Activated CD8-positive, alpha-beta T cell treated with anti-CD3 and anti-CD28 coated beads, Interleukin-2, amount 10 ng/mL, durations not matched to agents 7 days and 5 days (primary cell): ENCODE results near the gene KIFBP. TPM values are rescaled to one million over a fixed set of nuclear protein-coding genes. Genes with fewer than 3 reads are reported as not detected.
A peak's percentile ranks its signal among the peaks of the same experiment; 100 is the strongest.

ENCODE experiments used
- ATAC-seq: fragments of 150-1000 bp; cut with Tn5 transposase; one replicate; pipeline ENCODE4 v1.10.0; 2021; ENCODE audit warnings: moderate library complexity
- CTCF ChIA-PET: fragments of 350-600 bp; sonication (Branson Sonifier 250); formaldehyde crosslinking; loops from one replicate; lab custom pipeline; 2021; ENCODE audit warnings: antibody characterized with exemption; lab: Charles Lee
- POLR2A ChIA-PET: fragments of 350-600 bp; sonication (Branson Sonifier 250); formaldehyde crosslinking; loops from one replicate; lab custom pipeline; 2021; ENCODE audit warnings: antibody characterized with exemption; lab: Charles Lee
- DNase-seq: peaks from one replicate; pipeline ENCODE4 v3.0.0-alpha.2; 2020
- H3K27ac Mint-ChIP-seq: one replicate; pipeline ENCODE4 v1.8.0; 2021; ENCODE audit warnings: mild to moderate bottlenecking, mixed read lengths
- H3K27me3 Mint-ChIP-seq: one replicate; pipeline ENCODE4 v1.8.0; 2021; ENCODE audit warnings: low read depth, mixed read lengths
- H3K36me3 Mint-ChIP-seq: one replicate; pipeline ENCODE4 v1.8.0; 2021; ENCODE audit warnings: low read depth, mixed read lengths
- H3K4me1 Mint-ChIP-seq: one replicate; pipeline ENCODE4 v1.8.0; 2021; ENCODE audit warnings: low read depth, mixed read lengths
- H3K4me3 Mint-ChIP-seq: one replicate; pipeline ENCODE4 v1.8.0; 2021; ENCODE audit warnings: mild to moderate bottlenecking, mixed read lengths
- H3K9me3 Mint-ChIP-seq: one replicate; pipeline ENCODE4 v1.8.0; 2022; ENCODE audit warnings: mixed read lengths; ENCODE audit not compliant: insufficient read depth
- total RNA-seq, 2 experiments: library from RNA; stranded (reverse); gene quantifications; one replicate each; pipeline ENCODE4 v1.2.3, GENCODE V29; 2021

Gene KIFBP
- total RNA-seq, 2 experiments from 2014 or later, result 13.7 to 16.5 TPM

GRCh38 chr10:69061305-69062161 is 72.9 kb downstream of the KIFBP start:
- Mint-ChIP-seq H3K27ac (peak overlapping the region; percentile 45), H3K36me3 (no peaks in the 10 kb centered on the region), H3K4me1 (peaks cover 57% of the 10 kb centered on the region), H3K9me3 (no peaks in the 10 kb centered on the region), H3K27me3 (no peaks in the 10 kb centered on the region), H3K4me3 (peak overlapping the region; percentile 27)
- ATAC-seq (peak; percentile 79), DNase-seq (peak; percentile 45)
- ChIA-PET POLR2A (interaction anchor here (0.6 to 1.6 kb wide), 4 partner anchors 16 to 419 kb away, joined by 3 to 7 read pairs (median 5); partner anchors contain the start of gene SRGN), CTCF (interaction anchor here (0.6 to 1.9 kb wide), 6 partner anchors 14 to 320 kb away, joined by 3 to 6 read pairs (median 3); partner anchors contain the start of gene SRGN)

- no peak for ATAC-seq
- H3K27me3 Mint-ChIP-seq, result no peaks in the 10 kb centered on the region
- no peaks in the 10 kb centered on the region for H3K9me3 Mint-ChIP-seq
- no peak overlapping the region for H3K4me3 Mint-ChIP-seq
- ChIA-PET POLR2A (interaction anchor here (1.0 to 1.6 kb wide), 3 partner anchors 17 to 27 kb away, joined by 4 to 5 read pairs (median 5); partner anchors contain the start of gene SRGN), CTCF (interaction anchor here (1.0 to 2.3 kb wide), 6 partner anchors 10 to 57 kb away, joined by 3 to 8 read pairs (median 5); partner anchors contain the start of gene SRGN)
- H3K4me1 Mint-ChIP-seq, result peaks cover 45% of the 10 kb centered on the region
- H3K36me3 Mint-ChIP-seq, result no peaks in the 10 kb centered on the region
- DNase-seq, result no peak
- H3K27ac Mint-ChIP-seq, result no peak overlapping the region
Observed at GRCh38 chr10:69062901-69063300, 74.3 kb downstream of the KIFBP start.

GRCh38 chr10:69064762-69065328 is 76.2 kb downstream of the KIFBP start:
- Mint-ChIP-seq H3K27ac (no peak overlapping the region), H3K4me3 (no peak overlapping the region), H3K9me3 (no peaks in the 10 kb centered on the region), H3K4me1 (peaks cover 37% of the 10 kb centered on the region), H3K27me3 (no peaks in the 10 kb centered on the region), H3K36me3 (no peaks in the 10 kb centered on the region)
- ChIA-PET POLR2A (interaction anchor here (1.0 to 3.0 kb wide), 3 partner anchors 9 to 23 kb away, joined by 3 to 25 read pairs (median 10); partner anchors contain the start of gene SRGN), CTCF (interaction anchor here (0.5 to 2.8 kb wide), 18 partner anchors 8 to 716 kb away, joined by 3 to 20 read pairs (median 5); partner anchors contain the start of genes KIFBP and SRGN)
- DNase-seq (no peak), ATAC-seq (no peak)

- peak overlapping the region; percentile 29 for H3K27ac Mint-ChIP-seq
- ATAC-seq (peak; percentile 41), DNase-seq (peak; percentile 38)
- POLR2A ChIA-PET, result interaction anchor here (0.6 to 3.0 kb wide), 8 partner anchors 10 to 139 kb away, joined by 3 to 25 read pairs (median 4); partner anchors contain the start of gene SRGN
- no peaks in the 10 kb centered on the region for H3K27me3 Mint-ChIP-seq
- H3K4me3 Mint-ChIP-seq, result no peak overlapping the region
- H3K9me3 Mint-ChIP-seq, result no peaks in the 10 kb centered on the region
- H3K36me3 Mint-ChIP-seq, result no peaks in the 10 kb centered on the region
- CTCF ChIA-PET, result interaction anchor here (0.7 to 2.8 kb wide), 17 partner anchors 8 to 77 kb away, joined by 3 to 20 read pairs (median 5); partner anchors contain the start of genes KIFBP and SRGN
- peaks cover 37% of the 10 kb centered on the region for H3K4me1 Mint-ChIP-seq
Observed at GRCh38 chr10:69065406-69066361, 77.1 kb downstream of the KIFBP start.

Other genes with a start within 250 kb of the KIFBP start
- under 1 TPM; 0.42 to 0.52 TPM for gene STOX1, start 161.3 kb upstream of the KIFBP start, total RNA-seq
- gene DDX50, start 87.5 kb upstream of the KIFBP start, total RNA-seq, result 10 to 100 TPM; 46.9 to 50.7 TPM
- 10 to 100 TPM; 94.7 to 94.9 TPM for gene DDX21, start 32.6 kb upstream of the KIFBP start, total RNA-seq
- gene SRGN, start 99.3 kb downstream of the KIFBP start, total RNA-seq, result 100 to 1,000 TPM; 166 to 168 TPM
- gene VPS26A, start 135.4 kb downstream of the KIFBP start, total RNA-seq, result 10 to 100 TPM; 53.6 to 61.9 TPM
- gene SUPV3L1, start 191.4 kb downstream of the KIFBP start, total RNA-seq, result 10 to 100 TPM; 35.5 to 36.8 TPM
- 1 to 10 TPM; 1.4 to 1.8 TPM for gene HKDC1, start 231.5 kb downstream of the KIFBP start, total RNA-seq